ENCODE measurements around the gene PITX3.

DNA sequence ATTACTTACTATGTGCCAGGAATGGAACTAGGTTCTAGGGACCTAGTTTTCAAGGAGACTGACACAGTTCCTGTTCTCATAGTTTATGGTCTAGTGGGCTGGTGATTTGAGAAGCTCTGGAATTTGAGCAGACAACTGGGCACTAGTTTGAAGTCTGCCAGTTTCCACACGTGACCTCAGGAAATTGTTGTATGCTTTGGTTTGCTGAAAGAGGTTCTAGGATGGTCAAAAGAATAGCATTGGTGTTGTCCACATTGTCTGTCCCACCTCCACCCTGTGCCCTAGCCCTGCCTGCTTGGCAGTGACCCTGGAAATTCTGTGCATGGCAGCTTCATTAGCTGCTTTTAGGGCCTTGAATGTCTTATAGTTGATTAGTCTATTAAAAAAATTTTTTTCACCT lies 32.8 kb upstream of the PITX3 start:
- TF ChIP-seq ARNTL (CRISPR knock-in tag; IDR thresholded peaks at IDR 0.05; ENCODE audit: borderline replicate concordance, low read depth) (no peak), ZFP3 (CRISPR knock-in tag; IDR thresholded peaks at IDR 0.05) (no peak), TOX (CRISPR knock-in tag; IDR thresholded peaks at IDR 0.05; ENCODE audit: borderline replicate concordance) (no peak), ZC3H10 (CRISPR knock-in tag; IDR thresholded peaks at IDR 0.05) (no peak), ZFP30 (CRISPR knock-in tag; IDR thresholded peaks at IDR 0.05) (no peak), ZNF565 (CRISPR knock-in tag; conservative IDR thresholded peaks at IDR 0.05; ENCODE audit: low read depth) (no peak)
- TF ChIP-seq, protein P1, sequence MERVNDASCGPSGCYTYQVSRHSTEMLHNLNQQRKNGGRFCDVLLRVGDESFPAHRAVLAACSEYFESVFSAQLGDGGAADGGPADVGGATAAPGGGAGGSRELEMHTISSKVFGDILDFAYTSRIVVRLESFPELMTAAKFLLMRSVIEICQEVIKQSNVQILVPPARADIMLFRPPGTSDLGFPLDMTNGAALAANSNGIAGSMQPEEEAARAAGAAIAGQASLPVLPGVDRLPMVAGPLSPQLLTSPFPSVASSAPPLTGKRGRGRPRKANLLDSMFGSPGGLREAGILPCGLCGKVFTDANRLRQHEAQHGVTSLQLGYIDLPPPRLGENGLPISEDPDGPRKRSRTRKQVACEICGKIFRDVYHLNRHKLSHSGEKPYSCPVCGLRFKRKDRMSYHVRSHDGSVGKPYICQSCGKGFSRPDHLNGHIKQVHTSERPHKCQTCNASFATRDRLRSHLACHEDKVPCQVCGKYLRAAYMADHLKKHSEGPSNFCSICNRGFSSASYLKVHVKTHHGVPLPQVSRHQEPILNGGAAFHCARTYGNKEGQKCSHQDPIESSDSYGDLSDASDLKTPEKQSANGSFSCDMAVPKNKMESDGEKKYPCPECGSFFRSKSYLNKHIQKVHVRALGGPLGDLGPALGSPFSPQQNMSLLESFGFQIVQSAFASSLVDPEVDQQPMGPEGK (CRISPR knock-in tag; IDR thresholded peaks at IDR 0.05; ENCODE audit: borderline replicate concordance): no peak
- TF ChIP-seq, protein P2, sequence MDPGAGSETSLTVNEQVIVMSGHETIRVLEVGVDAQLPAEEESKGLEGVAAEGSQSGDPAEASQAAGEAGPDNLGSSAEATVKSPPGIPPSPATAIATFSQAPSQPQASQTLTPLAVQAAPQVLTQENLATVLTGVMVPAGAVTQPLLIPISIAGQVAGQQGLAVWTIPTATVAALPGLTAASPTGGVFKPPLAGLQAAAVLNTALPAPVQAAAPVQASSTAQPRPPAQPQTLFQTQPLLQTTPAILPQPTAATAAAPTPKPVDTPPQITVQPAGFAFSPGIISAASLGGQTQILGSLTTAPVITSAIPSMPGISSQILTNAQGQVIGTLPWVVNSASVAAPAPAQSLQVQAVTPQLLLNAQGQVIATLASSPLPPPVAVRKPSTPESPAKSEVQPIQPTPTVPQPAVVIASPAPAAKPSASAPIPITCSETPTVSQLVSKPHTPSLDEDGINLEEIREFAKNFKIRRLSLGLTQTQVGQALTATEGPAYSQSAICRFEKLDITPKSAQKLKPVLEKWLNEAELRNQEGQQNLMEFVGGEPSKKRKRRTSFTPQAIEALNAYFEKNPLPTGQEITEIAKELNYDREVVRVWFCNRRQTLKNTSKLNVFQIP (CRISPR knock-in tag; IDR thresholded peaks at IDR 0.05; ENCODE audit: borderline replicate concordance, low read depth): no peak

All from SK-N-SH treated with all-trans-retinoic acid at 6 μM for 48 hours (cell line).